ENCODE data around the gene MSH6. TPM values are rescaled to one million over a fixed set of nuclear protein-coding genes. Genes with fewer than 3 reads are reported as not detected.

Gene MSH6
- total RNA-seq, 1 donor from 2014 or later = 53.8 TPM

DNA sequence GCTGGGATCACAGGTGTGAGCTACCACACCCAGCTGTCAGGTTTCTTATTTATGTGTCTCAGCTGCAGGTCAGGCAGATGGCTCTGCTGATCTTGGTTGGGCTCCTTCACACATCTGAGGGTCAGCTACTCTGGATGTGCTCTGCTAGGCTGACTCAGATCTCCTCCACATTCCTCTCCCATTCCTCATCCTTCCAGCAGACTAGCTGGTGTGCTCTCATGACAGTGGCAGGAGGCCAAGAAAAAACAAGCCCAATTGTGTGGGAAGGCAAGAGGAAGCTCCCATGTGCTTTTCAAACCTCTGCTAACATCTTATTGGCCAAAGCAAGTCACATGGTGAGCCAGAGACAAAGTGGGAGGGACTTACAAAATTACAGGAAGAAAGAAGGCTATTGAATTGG is 11.7 kb upstream of the MSH6 start:
- Mint-ChIP-seq H3K36me3 (ENCODE audit: low read depth, unreplicated experiment) (peaks cover 5% of the 10 kb centered on the region), H3K27ac (ENCODE audit: unreplicated experiment) (peak overlapping the region; percentile 91), H3K4me3 (ENCODE audit: unreplicated experiment) (no peak overlapping the region), H3K27me3 (ENCODE audit: low read depth, unreplicated experiment) (no peaks in the 10 kb centered on the region), H3K4me1 (ENCODE audit: low read depth, unreplicated experiment) (peaks cover 8% of the 10 kb centered on the region), H3K9me3 (ENCODE audit: unreplicated experiment) (peaks cover 10% of the 10 kb centered on the region)
- H3K79me2 ChIP-seq (ENCODE audit: insufficient read depth, low read length) = no peaks in the 10 kb centered on the region
- H2AFZ ChIP-seq (ENCODE audit: low read depth, low read length) = peak overlapping the region; percentile 29
- FAIRE-seq = no peak
- H3K4me1 ChIP-seq (ENCODE audit: insufficient read depth, low read length) = no peaks in the 10 kb centered on the region
- no peaks in the 10 kb centered on the region for H3K27me3 ChIP-seq (ENCODE audit: insufficient read depth, low read length)
- H3K27ac ChIP-seq (ENCODE audit: low read depth, low read length) = peak overlapping the region; percentile 44
- H4K20me1 ChIP-seq (ENCODE audit: insufficient read depth, low read length) = no peaks in the 10 kb centered on the region
- TF ChIP-seq, protein P1, sequence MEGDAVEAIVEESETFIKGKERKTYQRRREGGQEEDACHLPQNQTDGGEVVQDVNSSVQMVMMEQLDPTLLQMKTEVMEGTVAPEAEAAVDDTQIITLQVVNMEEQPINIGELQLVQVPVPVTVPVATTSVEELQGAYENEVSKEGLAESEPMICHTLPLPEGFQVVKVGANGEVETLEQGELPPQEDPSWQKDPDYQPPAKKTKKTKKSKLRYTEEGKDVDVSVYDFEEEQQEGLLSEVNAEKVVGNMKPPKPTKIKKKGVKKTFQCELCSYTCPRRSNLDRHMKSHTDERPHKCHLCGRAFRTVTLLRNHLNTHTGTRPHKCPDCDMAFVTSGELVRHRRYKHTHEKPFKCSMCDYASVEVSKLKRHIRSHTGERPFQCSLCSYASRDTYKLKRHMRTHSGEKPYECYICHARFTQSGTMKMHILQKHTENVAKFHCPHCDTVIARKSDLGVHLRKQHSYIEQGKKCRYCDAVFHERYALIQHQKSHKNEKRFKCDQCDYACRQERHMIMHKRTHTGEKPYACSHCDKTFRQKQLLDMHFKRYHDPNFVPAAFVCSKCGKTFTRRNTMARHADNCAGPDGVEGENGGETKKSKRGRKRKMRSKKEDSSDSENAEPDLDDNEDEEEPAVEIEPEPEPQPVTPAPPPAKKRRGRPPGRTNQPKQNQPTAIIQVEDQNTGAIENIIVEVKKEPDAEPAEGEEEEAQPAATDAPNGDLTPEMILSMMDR (IDR thresholded peaks at IDR 0.05; ENCODE audit: insufficient read depth, low read depth, low read length) = no peak
- no peak for TF ChIP-seq EZH2 (IDR thresholded peaks at IDR 0.05; ENCODE audit: insufficient read depth, low read length)
- H3K9ac ChIP-seq (ENCODE audit: low read length) = no peak overlapping the region
- H3K36me3 ChIP-seq (ENCODE audit: insufficient read depth, low read length) = no peaks in the 10 kb centered on the region
- DNase-seq (ENCODE audit: low read depth) = peak; percentile 94
- no peak overlapping the region for H3K4me2 ChIP-seq (ENCODE audit: low read length)
- H3K9me3 ChIP-seq (ENCODE audit: insufficient read depth, low read depth, low read length) = no peaks in the 10 kb centered on the region
- H3K4me3 ChIP-seq (ENCODE audit: insufficient read depth, low read depth, low read length) = no peak overlapping the region

DNA sequence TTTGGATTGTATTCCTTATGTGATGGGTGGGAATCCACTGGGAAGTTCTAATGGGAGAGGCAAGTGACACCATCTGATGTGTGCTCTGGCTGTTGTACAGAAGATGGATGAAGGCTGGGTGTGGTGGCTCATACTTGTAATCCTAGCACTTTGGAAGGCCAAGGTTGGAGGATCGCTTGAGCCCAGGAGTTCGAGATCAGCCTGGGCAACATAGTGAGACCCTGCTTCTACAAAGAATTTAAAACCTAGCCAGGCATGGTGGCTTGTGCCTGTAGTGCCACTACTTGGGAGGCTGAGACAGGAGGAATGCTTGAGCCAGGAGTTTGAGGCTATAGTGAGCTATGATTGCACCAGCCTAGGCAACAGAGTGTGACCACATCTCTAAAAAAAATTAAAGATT is 10.6 kb upstream of the MSH6 start:
- Histone ChIP-seq H3K4me1 (ENCODE audit: insufficient read depth, low read length) (no peaks in the 10 kb centered on the region), H3K27ac (ENCODE audit: low read depth, low read length) (no peak overlapping the region), H3K27me3 (ENCODE audit: insufficient read depth, low read length) (no peaks in the 10 kb centered on the region), H3K9ac (ENCODE audit: low read length) (no peak overlapping the region), H3K4me3 (ENCODE audit: insufficient read depth, low read depth, low read length) (no peak overlapping the region), H2AFZ (ENCODE audit: low read depth, low read length) (no peak overlapping the region), H3K9me3 (ENCODE audit: insufficient read depth, low read depth, low read length) (no peaks in the 10 kb centered on the region), H3K79me2 (ENCODE audit: insufficient read depth, low read length) (no peaks in the 10 kb centered on the region), H3K4me2 (ENCODE audit: low read length) (no peak overlapping the region), H4K20me1 (ENCODE audit: insufficient read depth, low read length) (no peaks in the 10 kb centered on the region), H3K36me3 (ENCODE audit: insufficient read depth, low read length) (no peaks in the 10 kb centered on the region)
- no peak overlapping the region for H3K4me3 Mint-ChIP-seq (ENCODE audit: unreplicated experiment)
- peaks cover 5% of the 10 kb centered on the region for H3K36me3 Mint-ChIP-seq (ENCODE audit: low read depth, unreplicated experiment)
- no peak for FAIRE-seq
- no peak for TF ChIP-seq EZH2 (IDR thresholded peaks at IDR 0.05; ENCODE audit: insufficient read depth, low read length)
- TF ChIP-seq, protein P1 (IDR thresholded peaks at IDR 0.05; ENCODE audit: insufficient read depth, low read depth, low read length) = no peak
- H3K27me3 Mint-ChIP-seq (ENCODE audit: low read depth, unreplicated experiment) = no peaks in the 10 kb centered on the region
- peaks cover 8% of the 10 kb centered on the region for H3K4me1 Mint-ChIP-seq (ENCODE audit: low read depth, unreplicated experiment)
- peaks cover 10% of the 10 kb centered on the region for H3K9me3 Mint-ChIP-seq (ENCODE audit: unreplicated experiment)
- no peak overlapping the region for H3K27ac Mint-ChIP-seq (ENCODE audit: unreplicated experiment)
- DNase-seq (ENCODE audit: low read depth) = no peak

DNA sequence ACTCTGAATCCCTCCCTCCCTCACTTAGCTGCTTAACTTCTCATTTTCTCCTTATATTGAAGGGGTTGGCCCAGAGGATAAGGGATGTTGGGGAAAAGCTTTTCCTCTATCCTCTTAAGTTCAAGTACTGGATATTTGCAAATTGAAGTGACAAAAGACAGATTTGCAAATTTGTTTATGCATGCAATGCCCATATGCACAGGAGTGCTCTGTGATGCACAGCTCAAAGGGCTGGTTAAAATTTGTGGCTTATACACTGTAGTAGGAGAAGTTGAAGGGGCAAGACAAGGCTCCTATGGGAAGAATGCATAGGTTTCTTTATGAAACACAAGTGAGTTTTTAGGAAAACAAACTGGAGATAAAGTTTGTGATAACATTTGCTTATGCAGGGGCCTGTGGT is 8.4 kb upstream of the MSH6 start:
- Histone ChIP-seq H3K9me3 (ENCODE audit: insufficient read depth, low read depth, low read length) (no peaks in the 10 kb centered on the region), H3K4me3 (ENCODE audit: insufficient read depth, low read depth, low read length) (no peak overlapping the region), H4K20me1 (ENCODE audit: insufficient read depth, low read length) (no peaks in the 10 kb centered on the region), H3K9ac (ENCODE audit: low read length) (no peak overlapping the region), H2AFZ (ENCODE audit: low read depth, low read length) (no peak overlapping the region), H3K79me2 (ENCODE audit: insufficient read depth, low read length) (no peaks in the 10 kb centered on the region), H3K27me3 (ENCODE audit: insufficient read depth, low read length) (no peaks in the 10 kb centered on the region), H3K36me3 (ENCODE audit: insufficient read depth, low read length) (no peaks in the 10 kb centered on the region), H3K27ac (ENCODE audit: low read depth, low read length) (no peak overlapping the region), H3K4me1 (ENCODE audit: insufficient read depth, low read length) (no peaks in the 10 kb centered on the region), H3K4me2 (ENCODE audit: low read length) (no peak overlapping the region)
- no peak overlapping the region for H3K4me3 Mint-ChIP-seq (ENCODE audit: unreplicated experiment)
- H3K36me3 Mint-ChIP-seq (ENCODE audit: low read depth, unreplicated experiment) = peaks cover 5% of the 10 kb centered on the region
- peaks cover 10% of the 10 kb centered on the region for H3K9me3 Mint-ChIP-seq (ENCODE audit: unreplicated experiment)
- H3K27me3 Mint-ChIP-seq (ENCODE audit: low read depth, unreplicated experiment) = no peaks in the 10 kb centered on the region
- peaks cover 8% of the 10 kb centered on the region for H3K4me1 Mint-ChIP-seq (ENCODE audit: low read depth, unreplicated experiment)
- TF ChIP-seq EZH2 (IDR thresholded peaks at IDR 0.05; ENCODE audit: insufficient read depth, low read length) = no peak
- TF ChIP-seq, protein P1 (IDR thresholded peaks at IDR 0.05; ENCODE audit: insufficient read depth, low read depth, low read length) = no peak
- no peak for FAIRE-seq
- H3K27ac Mint-ChIP-seq (ENCODE audit: unreplicated experiment) = no peak overlapping the region
- no peak for DNase-seq (ENCODE audit: low read depth)

Measured in astrocyte (in vitro differentiated cells and primary cell).